GM21423 (cell line): ENCODE measurements around the gene TNKS2.
"Not testable (repeated sequence)": the region's sequence is repeated elsewhere in the genome, so short reads cannot be mapped to it uniquely, and the experiment has no call there.

Experiments used
- ATAC-seq: cut with Tn5 transposase; IDR thresholded peaks from one replicate; pipeline ENCODE4 v1.9.1; 2021; ENCODE audit warnings: mild to moderate bottlenecking, moderate library complexity; ENCODE audit not compliant: unreplicated experiment

TNKS2 gene

DNA sequence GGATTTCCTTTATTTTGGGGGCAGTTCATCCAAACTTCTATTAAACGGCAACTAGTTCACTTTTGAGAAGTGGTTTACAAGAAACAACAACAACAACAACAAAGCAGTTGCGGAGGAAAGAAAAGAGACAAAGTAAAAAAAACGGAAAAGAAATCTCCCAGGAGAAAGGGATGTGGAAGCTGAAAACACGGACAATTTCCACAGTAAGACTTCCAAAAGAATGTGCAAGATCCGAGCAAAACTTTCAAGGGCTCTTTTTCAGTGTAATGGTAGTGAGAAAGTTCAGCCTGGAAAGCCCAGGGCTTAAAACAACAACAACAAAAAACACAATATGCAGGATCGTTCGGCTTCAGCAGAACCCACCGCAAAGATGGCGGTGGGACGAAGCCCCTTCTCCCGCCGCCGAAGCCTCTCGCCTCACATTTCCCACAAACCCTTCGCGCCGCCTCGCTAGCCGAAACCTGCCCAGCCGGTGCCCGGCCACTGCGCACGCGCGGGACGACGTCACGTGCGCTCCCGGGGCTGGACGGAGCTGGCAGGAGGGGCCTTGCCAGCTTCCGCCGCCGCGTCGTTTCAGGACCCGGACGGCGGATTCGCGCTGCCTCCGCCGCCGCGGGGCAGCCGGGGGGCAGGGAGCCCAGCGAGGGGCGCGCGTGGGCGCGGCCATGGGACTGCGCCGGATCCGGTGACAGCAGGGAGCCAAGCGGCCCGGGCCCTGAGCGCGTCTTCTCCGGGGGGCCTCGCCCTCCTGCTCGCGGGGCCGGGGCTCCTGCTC lies at the start of gene TNKS2:
Gene TNKS2, plus strand, starts transcription at position 553 of the 775 bp plus-strand sequence. CDS start 265 bp downstream, outside the sequence.
- peak; percentile 70 for ATAC-seq

DNA sequence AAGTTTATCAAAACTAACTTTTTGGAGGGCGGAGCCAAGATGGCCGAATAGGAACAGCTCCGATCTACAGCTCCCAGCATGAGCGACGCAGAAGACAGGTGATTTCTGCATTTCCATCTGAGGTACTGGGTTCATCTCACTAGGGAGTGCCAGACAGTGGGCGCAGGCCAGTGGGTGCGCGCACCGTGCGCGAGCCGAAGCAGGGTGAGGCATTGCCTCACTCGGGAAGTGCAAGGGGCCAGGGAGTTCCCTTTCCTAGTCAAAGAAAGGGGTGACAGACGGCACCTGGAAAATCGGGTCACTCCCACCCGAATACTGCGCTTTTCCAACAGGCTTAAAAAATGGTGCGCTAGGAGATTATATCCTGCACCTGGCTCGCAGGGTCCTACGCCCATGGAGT lies 48.6 kb upstream of the TNKS2 start:
- not testable (repeated sequence) for ATAC-seq

- no peak for ATAC-seq
Measured at GRCh38 chr10:91756286-91756685, 41.9 kb upstream of the TNKS2 start.

- ATAC-seq = no peak
Measured at GRCh38 chr10:91758303-91759146, 39.7 kb upstream of the TNKS2 start.

- ATAC-seq = no peak
Measured at GRCh38 chr10:91759581-91759986, 38.6 kb upstream of the TNKS2 start.

DNA sequence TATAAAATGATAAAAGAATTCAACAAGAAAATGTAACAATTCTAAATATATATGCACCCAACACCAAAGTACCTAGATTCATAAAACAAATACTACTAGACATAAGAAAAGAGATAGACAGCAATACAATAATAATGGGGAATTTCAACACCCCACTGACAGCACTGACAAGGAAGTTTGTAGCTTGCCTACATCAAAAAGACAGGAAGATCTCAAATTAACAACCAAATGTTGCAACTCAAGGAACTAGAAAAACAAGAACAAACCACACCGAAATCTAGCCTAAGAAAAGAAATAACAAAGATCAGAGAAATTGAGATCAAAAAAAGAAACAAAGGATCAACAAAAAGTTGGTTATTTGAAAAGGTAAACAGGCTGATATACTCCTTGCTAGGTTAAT lies 36.5 kb upstream of the TNKS2 start:
- ATAC-seq = no peak

GRCh38 chr10:91762878-91763277 lies 35.3 kb upstream of the TNKS2 start:
- no peak for ATAC-seq

DNA sequence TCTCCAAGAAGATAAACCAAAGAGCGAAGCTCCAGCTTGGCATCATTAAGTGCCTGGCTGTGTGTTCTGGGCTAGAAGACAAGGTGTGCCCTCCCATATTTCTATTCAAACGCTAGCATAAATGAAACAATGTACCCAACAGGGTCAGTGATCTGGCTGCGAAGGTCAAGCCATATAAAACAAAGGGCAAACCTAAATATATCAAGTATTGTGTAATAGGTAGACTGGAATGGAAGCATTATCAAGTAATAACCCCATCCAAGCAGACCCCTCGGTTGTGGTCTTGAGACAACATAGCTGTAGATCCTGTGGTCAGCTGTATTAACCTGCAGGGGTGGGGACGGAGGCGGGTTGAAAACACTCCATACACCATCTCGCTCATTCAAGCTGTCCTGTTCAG lies 31.6 kb upstream of the TNKS2 start:
- ATAC-seq = no peak

GRCh38 chr10:91768123-91768522 lies 30.1 kb upstream of the TNKS2 start:
- ATAC-seq = no peak

- ATAC-seq = no peak
Measured at GRCh38 chr10:91771907-91772306, 26.3 kb upstream of the TNKS2 start.

GRCh38 chr10:91772461-91772860 lies 25.8 kb upstream of the TNKS2 start:
- ATAC-seq = no peak

- no peak for ATAC-seq
Measured at GRCh38 chr10:91772869-91773268, 25.4 kb upstream of the TNKS2 start.

- no peak for ATAC-seq
Measured at GRCh38 chr10:91774571-91774970, 23.7 kb upstream of the TNKS2 start.

GRCh38 chr10:91775731-91776130 lies 22.5 kb upstream of the TNKS2 start:
- ATAC-seq = no peak

GRCh38 chr10:91776266-91776665 lies 22.0 kb upstream of the TNKS2 start:
- ATAC-seq = no peak

DNA sequence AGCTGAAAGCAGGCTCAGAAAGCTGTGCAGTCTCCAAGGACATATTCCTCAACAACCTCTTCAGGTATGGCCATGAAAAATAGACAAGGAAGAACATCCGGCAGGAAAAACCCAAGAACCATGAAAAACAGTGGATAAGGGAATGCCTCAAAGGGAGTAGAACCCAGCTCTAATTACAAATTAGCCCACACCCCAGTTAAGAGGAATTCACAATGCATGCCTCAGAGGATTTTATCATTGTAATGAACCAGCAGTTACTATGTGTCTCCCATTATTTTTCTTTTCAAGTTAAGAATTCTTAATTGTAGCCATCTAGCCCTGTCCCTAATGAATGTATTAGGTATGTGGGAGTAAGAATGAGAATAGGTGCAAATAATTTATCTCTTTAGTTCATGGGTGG lies 19.7 kb upstream of the TNKS2 start:
- no peak for ATAC-seq

DNA sequence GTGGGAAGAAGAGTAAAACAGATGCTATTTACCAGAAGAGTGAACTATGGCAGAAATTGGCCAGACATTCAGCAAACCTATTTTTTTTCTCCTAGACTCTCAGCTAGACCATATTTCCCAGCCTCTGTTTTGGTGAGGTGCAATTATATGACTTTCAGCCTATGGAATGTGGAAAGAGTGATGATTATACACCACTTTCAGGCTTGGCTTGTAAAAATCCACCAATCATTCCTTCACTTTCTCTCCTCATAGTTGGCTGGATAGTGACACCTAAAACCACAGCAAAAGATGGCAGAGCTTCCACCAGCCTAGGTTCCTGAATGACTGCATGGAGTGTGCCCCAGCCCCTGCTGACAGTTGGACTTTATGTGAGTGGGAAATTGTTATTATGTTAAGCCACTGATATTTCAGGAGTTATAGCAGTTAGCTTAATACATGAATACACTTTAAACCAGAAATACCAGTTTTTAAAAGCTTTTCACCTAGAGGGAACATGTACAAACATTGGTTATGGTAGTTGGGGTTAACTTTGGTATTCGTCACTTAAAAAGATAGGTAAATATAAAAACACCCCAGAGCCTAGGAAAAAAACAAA lies 19.1 kb upstream of the TNKS2 start:
- ATAC-seq = no peak

- ATAC-seq = no peak
Measured at GRCh38 chr10:91782539-91782938, 15.7 kb upstream of the TNKS2 start.

DNA sequence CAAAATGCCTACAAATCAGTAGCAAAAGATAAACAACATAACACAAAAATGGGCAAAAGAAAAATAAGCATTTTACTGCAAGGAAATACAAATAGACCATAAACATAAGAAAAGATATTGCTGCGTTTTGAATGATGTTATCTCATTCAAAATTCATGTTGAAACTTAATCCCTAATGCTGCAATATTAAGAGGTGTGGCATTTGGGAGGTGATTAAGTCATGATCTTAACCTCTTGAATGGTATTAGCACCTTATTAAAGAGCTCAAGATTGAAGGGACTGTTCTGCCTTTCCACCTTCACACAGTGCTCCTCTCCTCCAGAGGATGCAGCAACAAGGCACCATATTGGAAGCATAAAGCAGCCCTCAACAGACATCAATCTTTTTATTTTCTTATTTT lies 12.4 kb upstream of the TNKS2 start:
- ATAC-seq = no peak

DNA sequence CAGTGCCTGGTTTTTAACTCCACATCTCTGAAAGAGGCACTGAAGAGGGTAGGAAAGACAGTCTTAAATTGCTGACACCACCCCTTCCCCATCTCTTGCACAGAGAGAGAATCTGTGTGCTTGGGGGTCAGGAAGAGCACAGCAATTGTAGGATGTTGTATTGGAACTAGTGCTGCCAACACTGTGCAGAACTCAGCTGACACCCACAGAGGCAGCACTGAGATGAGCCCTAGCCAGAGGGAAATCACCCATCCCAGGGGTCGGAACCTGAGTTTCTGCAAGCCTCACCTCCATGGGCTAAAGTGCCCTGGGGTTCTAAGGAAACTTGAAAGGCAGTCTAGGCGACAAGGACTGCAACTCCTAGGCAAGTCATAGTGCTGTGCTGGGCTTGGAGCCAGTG lies 11.0 kb upstream of the TNKS2 start:
- no peak for ATAC-seq

DNA sequence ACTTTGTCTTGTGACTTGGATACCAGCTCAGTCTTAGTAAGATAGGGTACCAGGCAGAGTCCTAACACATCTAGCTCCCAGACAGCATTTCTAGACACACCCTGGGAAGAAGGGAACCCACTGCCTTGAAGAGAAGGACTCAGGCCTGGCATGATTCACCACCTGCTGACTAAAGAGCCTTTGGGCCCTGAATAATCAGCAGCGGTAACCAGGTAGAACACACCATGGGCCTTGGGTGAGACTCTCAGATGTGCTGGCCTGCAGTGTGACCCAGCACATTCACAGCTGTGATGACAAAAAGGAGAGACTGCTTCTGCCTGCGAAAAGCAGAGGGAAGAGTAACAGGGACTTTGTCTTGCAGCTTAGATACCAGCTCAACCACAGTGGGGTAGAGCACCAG lies 10.4 kb upstream of the TNKS2 start:
- no peak for ATAC-seq

GRCh38 chr10:91788527-91788926 lies 9.7 kb upstream of the TNKS2 start:
- ATAC-seq = no peak
